Activated T-helper 1 cell treated with anti-CD3 and anti-CD28 coated beads, Interleukin-2, amount 50 U/mL, for 16 hours (primary cell): ENCODE measurements around the gene RBM8A.

Experiments used
- DNase-seq, 2 donors: peaks; one replicate each; pipeline ENCODE4 v3.0.0-alpha.2; 2020; ENCODE audit warnings: low read depth in 1 of 2, low spot score in 1 of 2

The RBM8A gene

GRCh38 chr1:145927063-145927886, at the start of gene RBM8A:
Gene RBM8A (minus strand): TSS chr1:145927484. CDS start chr1:145927426, 58 bp downstream.
- DNase-seq = peak; percentile 82 to 89

- DNase-seq = no peak
Measured at GRCh38 chr1:145977016-145977415, 49.7 kb upstream of the RBM8A start.

GRCh38 chr1:145975216-145975615, 47.9 kb upstream of the RBM8A start:
- DNase-seq = no peak

GRCh38 chr1:145974721-145975120, 47.4 kb upstream of the RBM8A start:
- DNase-seq = no peak

GRCh38 chr1:145972580-145972979, 45.3 kb upstream of the RBM8A start:
- DNase-seq = no peak

GRCh38 chr1:145967288-145967687, 40.0 kb upstream of the RBM8A start:
- no peak for DNase-seq

- no peak for DNase-seq
Measured at GRCh38 chr1:145965119-145965744, 37.9 kb upstream of the RBM8A start.

- DNase-seq = peak; percentile 79 to 81
Measured at GRCh38 chr1:145964328-145965118, 37.2 kb upstream of the RBM8A start, which contains the start of the genes ANKRD34A and POLR3GL. Gene ANKRD34A (minus strand): TSS chr1:145964575. CDS start chr1:145961759, 2,816 bp downstream. Gene POLR3GL (plus strand): TSS chr1:145964690. CDS start chr1:145974866, 10,176 bp downstream.

GRCh38 chr1:145963265-145964019, 36.2 kb upstream of the RBM8A start:
- no peak for DNase-seq

GRCh38 chr1:145962157-145963102, 35.1 kb upstream of the RBM8A start:
- no peak for DNase-seq

GRCh38 chr1:145961425-145962156, 34.3 kb upstream of the RBM8A start:
- DNase-seq = no peak

- DNase-seq = no peak
Measured at GRCh38 chr1:145961109-145961424, 33.8 kb upstream of the RBM8A start.

- peak in 1 of 2 donors; percentile 36 for DNase-seq
Measured at GRCh38 chr1:145960468-145961108, 33.3 kb upstream of the RBM8A start.

- no peak for DNase-seq
Measured at GRCh38 chr1:145959957-145960467, 32.7 kb upstream of the RBM8A start.

- DNase-seq = no peak
Measured at GRCh38 chr1:145959333-145959732, 32.0 kb upstream of the RBM8A start.

- DNase-seq = no peak
Measured at GRCh38 chr1:145958734-145959133, 31.4 kb upstream of the RBM8A start.

- peak; percentile 88 to 91 for DNase-seq
Measured at GRCh38 chr1:145957443-145958319, 30.4 kb upstream of the RBM8A start, which contains the start of gene LIX1L. Gene LIX1L (minus strand): TSS chr1:145958017. CDS start chr1:145957927, 90 bp downstream.
